ENCODE measurements around the gene DLGAP1. TPM values are rescaled to one million over a fixed set of nuclear protein-coding genes. Genes with fewer than 3 reads are reported as not detected.

DLGAP1 gene
- total RNA-seq, 1 donor from 2014 or later: 3.7 TPM

DNA sequence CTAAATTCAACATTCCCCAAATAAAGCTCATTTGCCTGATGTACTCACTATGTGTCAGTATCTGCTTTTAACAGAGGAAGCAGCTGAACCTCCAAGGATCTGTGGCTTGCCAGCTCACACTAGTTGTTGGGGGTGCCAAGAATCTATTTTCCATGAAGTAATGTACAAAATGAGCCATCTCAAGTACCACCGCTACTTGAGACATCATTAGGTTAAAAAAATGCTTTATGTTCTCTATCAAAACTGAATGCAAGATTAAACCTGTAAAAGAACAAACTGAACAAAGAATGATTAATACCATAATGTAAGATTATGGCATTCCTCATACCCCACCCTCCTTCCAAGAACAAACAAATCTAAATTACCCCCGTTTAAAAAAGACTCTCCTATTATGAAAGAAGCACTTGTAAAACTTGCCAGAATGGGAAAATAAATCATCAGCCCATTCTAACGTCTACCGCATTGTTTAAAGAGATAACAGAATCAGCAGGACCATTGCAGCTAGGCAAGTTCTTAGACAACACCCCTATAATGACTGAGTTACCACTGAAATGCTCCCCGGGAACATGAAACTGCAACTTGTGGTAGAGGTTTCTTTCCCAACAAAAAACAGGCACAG lies 471.6 kb downstream of the DLGAP1 start:
- Mint-ChIP-seq H3K27me3 (peaks cover 4% of the 10 kb centered on the region), H3K9me3 (no peaks in the 10 kb centered on the region), H3K4me1 (ENCODE audit: unreplicated experiment) (peaks cover 25% of the 10 kb centered on the region), H3K36me3 (no peaks in the 10 kb centered on the region), H3K27ac (no peak overlapping the region), H3K4me3 (no peak overlapping the region)
- TF ChIP-seq CTCF (conservative IDR thresholded peaks at IDR 0.05): no peak
- DNase-seq (ENCODE audit: extremely low spot score, unreplicated experiment): no peak

GRCh38 chr18:3982541-3982940 lies 472.6 kb downstream of the DLGAP1 start:
- no peaks in the 10 kb centered on the region for H3K36me3 Mint-ChIP-seq
- H3K4me3 Mint-ChIP-seq: no peak overlapping the region
- peaks cover 25% of the 10 kb centered on the region for H3K4me1 Mint-ChIP-seq (ENCODE audit: unreplicated experiment)
- TF ChIP-seq CTCF (conservative IDR thresholded peaks at IDR 0.05): no peak
- peaks cover 4% of the 10 kb centered on the region for H3K27me3 Mint-ChIP-seq
- H3K9me3 Mint-ChIP-seq: no peaks in the 10 kb centered on the region
- no peak overlapping the region for H3K27ac Mint-ChIP-seq
- DNase-seq (ENCODE audit: extremely low spot score, unreplicated experiment): no peak

- peaks cover 4% of the 10 kb centered on the region for H3K27me3 Mint-ChIP-seq
- TF ChIP-seq CTCF (conservative IDR thresholded peaks at IDR 0.05): no peak
- H3K4me1 Mint-ChIP-seq (ENCODE audit: unreplicated experiment): peaks cover 6% of the 10 kb centered on the region
- no peaks in the 10 kb centered on the region for H3K9me3 Mint-ChIP-seq
- no peak for DNase-seq (ENCODE audit: extremely low spot score, unreplicated experiment)
- no peak overlapping the region for H3K4me3 Mint-ChIP-seq
- no peaks in the 10 kb centered on the region for H3K36me3 Mint-ChIP-seq
- H3K27ac Mint-ChIP-seq: no peak overlapping the region
These were observed 476.1 kb downstream of the DLGAP1 start for GRCh38 chr18:3979024-3979423.

DNA sequence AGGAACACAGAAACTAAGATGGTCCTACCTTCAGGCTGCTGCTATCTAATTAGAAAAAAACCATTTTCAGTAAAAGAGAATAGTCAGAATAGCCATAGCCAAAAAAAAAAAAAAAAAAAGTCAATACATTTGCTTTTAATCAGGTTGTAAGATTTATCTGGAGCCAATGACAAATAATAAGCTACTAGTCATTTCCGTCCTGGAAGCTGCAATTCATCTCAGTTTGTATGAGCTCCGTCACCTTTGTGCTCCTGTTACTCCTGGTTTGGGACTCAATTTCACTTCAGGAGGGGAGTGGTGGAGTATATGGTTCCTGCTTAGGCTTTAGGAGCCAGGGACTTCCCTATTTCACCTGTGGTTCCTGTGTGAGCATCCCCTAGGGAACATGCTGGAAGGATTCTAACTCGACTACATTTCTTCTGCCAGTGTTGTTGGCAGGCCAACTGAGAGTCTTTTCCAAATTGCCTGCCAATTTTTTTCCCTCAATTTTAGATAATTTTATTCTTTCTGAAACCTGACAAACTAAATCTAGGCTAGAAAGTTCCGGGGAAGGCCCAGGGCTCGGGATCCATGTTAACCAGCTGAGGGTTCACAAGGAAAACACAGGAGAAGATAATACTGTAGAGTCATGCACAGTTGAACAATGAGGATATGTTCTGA lies 481.8 kb downstream of the DLGAP1 start:
- H3K9me3 Mint-ChIP-seq: no peaks in the 10 kb centered on the region
- DNase-seq (ENCODE audit: extremely low spot score, unreplicated experiment): no peak
- TF ChIP-seq CTCF (conservative IDR thresholded peaks at IDR 0.05): no peak
- no peaks in the 10 kb centered on the region for H3K27me3 Mint-ChIP-seq
- H3K4me3 Mint-ChIP-seq: no peak overlapping the region
- peaks cover 6% of the 10 kb centered on the region for H3K4me1 Mint-ChIP-seq (ENCODE audit: unreplicated experiment)
- no peaks in the 10 kb centered on the region for H3K36me3 Mint-ChIP-seq
- H3K27ac Mint-ChIP-seq: no peak overlapping the region

GRCh38 chr18:3972291-3972930 lies 482.7 kb downstream of the DLGAP1 start:
- TF ChIP-seq CTCF (conservative IDR thresholded peaks at IDR 0.05): no peak
- no peak overlapping the region for H3K27ac Mint-ChIP-seq
- no peaks in the 10 kb centered on the region for H3K36me3 Mint-ChIP-seq
- no peaks in the 10 kb centered on the region for H3K27me3 Mint-ChIP-seq
- DNase-seq (ENCODE audit: extremely low spot score, unreplicated experiment): no peak
- no peaks in the 10 kb centered on the region for H3K9me3 Mint-ChIP-seq
- H3K4me1 Mint-ChIP-seq (ENCODE audit: unreplicated experiment): peaks cover 6% of the 10 kb centered on the region
- H3K4me3 Mint-ChIP-seq: no peak overlapping the region

Data from type B pancreatic cell (in vitro differentiated cells).